ENCODE measurements around the gene TMEM175.
"Not testable (repeated sequence)": the region's sequence is repeated elsewhere in the genome, so short reads cannot be mapped to it uniquely, and the experiment has no call there.

The TMEM175 gene

GRCh38 chr4:989722-990471 is 57.6 kb downstream of the TMEM175 start:
- DNase-seq (ENCODE audit: low read depth) = no peak

GRCh38 chr4:990746-991367 is 58.6 kb downstream of the TMEM175 start:
- no peak for DNase-seq (ENCODE audit: low read depth)

GRCh38 chr4:991451-992296 is 59.4 kb downstream of the TMEM175 start:
- no peak for DNase-seq (ENCODE audit: low read depth)

- DNase-seq (ENCODE audit: low read depth) = no peak
These were observed 60.2 kb downstream of the TMEM175 start for GRCh38 chr4:992297-993110.

GRCh38 chr4:993111-994029 is 61.1 kb downstream of the TMEM175 start, which contains the start of gene SLC26A1:
TSS of gene SLC26A1 (minus strand) at chr4:993404. CDS start at chr4:991703, 1,701 bp downstream.
- DNase-seq (ENCODE audit: low read depth) = no peak

GRCh38 chr4:995311-996026 is 63.2 kb downstream of the TMEM175 start:
- DNase-seq (ENCODE audit: low read depth) = no peak

GRCh38 chr4:996030-996996 is 64.1 kb downstream of the TMEM175 start:
- DNase-seq (ENCODE audit: low read depth) = no peak

GRCh38 chr4:996997-997374 is 64.7 kb downstream of the TMEM175 start:
- no peak for DNase-seq (ENCODE audit: low read depth)

- no peak for DNase-seq (ENCODE audit: low read depth)
These were observed 65.3 kb downstream of the TMEM175 start for GRCh38 chr4:997375-998071.

- no peak for DNase-seq (ENCODE audit: low read depth)
These were observed 65.9 kb downstream of the TMEM175 start for GRCh38 chr4:998096-998691.

GRCh38 chr4:999240-999863 is 67.1 kb downstream of the TMEM175 start:
- DNase-seq (ENCODE audit: low read depth) = not testable (repeated sequence)

- no peak for DNase-seq (ENCODE audit: low read depth)
These were observed 67.7 kb downstream of the TMEM175 start for GRCh38 chr4:999882-1000425.

- DNase-seq (ENCODE audit: low read depth) = no peak
These were observed 68.5 kb downstream of the TMEM175 start for GRCh38 chr4:1000686-1001260.

GRCh38 chr4:1001561-1002130 is 69.4 kb downstream of the TMEM175 start:
- no peak for DNase-seq (ENCODE audit: low read depth)

- no peak for DNase-seq (ENCODE audit: low read depth)
These were observed 69.9 kb downstream of the TMEM175 start for GRCh38 chr4:1002131-1002630.

- DNase-seq (ENCODE audit: low read depth) = no peak
These were observed 70.5 kb downstream of the TMEM175 start for GRCh38 chr4:1002631-1003251.
